SK-N-SH (cell line): Measurements from ENCODE around the gene COL4A4. TPM values are rescaled to one million over a fixed set of nuclear protein-coding genes. Genes with fewer than 3 reads are reported as not detected.

Experiments used
- CTCF ChIA-PET: fragments of 300-600, 350-600 bp; formaldehyde crosslinking; extraction: SDS; loops from one replicate; lab custom pipeline; 2021; lab: Yijun Ruan, JAX
- POLR2A ChIA-PET: fragments of 350-600 bp; sonication (Branson Sonifier 250); formaldehyde crosslinking; extraction: SDS; loops from one replicate; lab custom pipeline; 2020; ENCODE audit warnings: antibody characterized with exemption, inconsistent platforms; lab: Yijun Ruan, JAX
- DNase-seq: peaks from one replicate; pipeline ENCODE4 v3.0.0; 2012
- H2AFZ ChIP-seq: fragments of 200-600 bp; sonication (generic); 2 replicates; pipeline ENCODE4 v1.8.1; 2016; ENCODE audit warnings: antibody characterized with exemption, mild to moderate bottlenecking, low read depth
- H3F3A ChIP-seq: fragments of 200-600 bp; sonication (generic); replicated peaks from 2 replicates; pipeline ENCODE3; 2016; ENCODE audit warnings: antibody characterized with exemption, mild to moderate bottlenecking; ENCODE audit not compliant: insufficient read depth
- H3K27ac ChIP-seq, 2 experiments: fragments of 200-500 bp in 1 of 2; fragments of 200-600 bp in 1 of 2; sonication (Bioruptor generic) in 1 of 2; sonication (generic), shearing (Covaris generic) in 1 of 2; 2 replicates each; pipeline versions ENCODE4 v1.5.1 to v1.6.1; 2014 to 2016; ENCODE audit warnings: low read depth in 2 of 2, inconsistent platforms in 1 of 2, low read length in 1 of 2, mild to moderate bottlenecking in 1 of 2, mixed read lengths in 1 of 2
- H3K27me3 ChIP-seq: fragments of 200-600 bp; sonication (generic), shearing (Covaris generic); 2 replicates; pipeline ENCODE4 v1.6.1; 2016; ENCODE audit warnings: mixed run types; ENCODE audit not compliant: insufficient read depth
- H3K36me3 ChIP-seq, 2 experiments: fragments of 200-500 bp in 1 of 2; fragments of 200-600 bp in 1 of 2; sonication (Bioruptor generic) in 1 of 2; sonication (generic) in 1 of 2; replicated peaks in 1 of 2; 2 replicates each; pipeline versions ENCODE3 to v1.5.1; 2014 to 2016; ENCODE audit warnings: low read length in 1 of 2, mild to moderate bottlenecking in 1 of 2; ENCODE audit not compliant: insufficient read depth in 2 of 2, control insufficient read depth in 1 of 2
- H3K4me1 ChIP-seq, 2 experiments: fragments of 200-500 bp in 1 of 2; fragments of 200-600 bp in 1 of 2; sonication (Bioruptor generic) in 1 of 2; sonication (generic), shearing (Covaris generic) in 1 of 2; 2 replicates each; pipeline versions ENCODE4 v1.5.1 to v1.6.1; 2014 to 2016; ENCODE audit warnings: low read depth in 1 of 2, low read length in 1 of 2, mixed run types in 1 of 2; ENCODE audit not compliant: insufficient read depth in 2 of 2, control insufficient read depth in 1 of 2
- H3K4me2 ChIP-seq: fragments of 200-600 bp; sonication (generic), shearing (Covaris generic); 2 replicates; pipeline ENCODE4 v1.6.1; 2017; ENCODE audit warnings: mixed run types
- H3K4me3 ChIP-seq, 2 experiments: fragments of 200-500 bp in 1 of 2; fragments of 200-600 bp in 1 of 2; sonication (Bioruptor generic) in 1 of 2; sonication (generic), shearing (Covaris generic) in 1 of 2; 2 replicates each; pipeline versions ENCODE4 v1.5.1 to v1.8.1; 2014 to 2016; ENCODE audit warnings: low read depth in 2 of 2, inconsistent platforms in 1 of 2, low read length in 1 of 2, mild to moderate bottlenecking in 1 of 2, mixed read lengths in 1 of 2, moderate library complexity in 1 of 2
- H3K79me2 ChIP-seq: fragments of 200-600 bp; sonication (generic); 2 replicates; pipeline ENCODE4 v1.8.1; 2017; ENCODE audit warnings: mild to moderate bottlenecking; ENCODE audit not compliant: insufficient read depth
- H3K9ac ChIP-seq: fragments of 200-600 bp; sonication (generic); 2 replicates; pipeline ENCODE4 v1.6.1; 2017; ENCODE audit warnings: mixed run types
- H3K9me2 ChIP-seq: fragments of 200-600 bp; sonication (generic); 2 replicates; pipeline ENCODE4 v1.6.1; 2017; ENCODE audit warnings: mixed run types
- H3K9me3 ChIP-seq: fragments of 200-600 bp; sonication (generic); 2 replicates; pipeline ENCODE4 v1.6.1; 2017; ENCODE audit warnings: mixed run types, mild to moderate bottlenecking, moderate library complexity
- H4K20me1 ChIP-seq: fragments of 200-600 bp; sonication (generic); 2 replicates; pipeline ENCODE4 v1.6.1; 2017; ENCODE audit warnings: mild to moderate bottlenecking, mixed run types; ENCODE audit not compliant: insufficient read depth
- CHD2 ChIP-seq: fragments of 150-350 bp; IDR thresholded peaks from 2 replicates; pipeline ENCODE4 v1.6.1; 2018; ENCODE audit warnings: low read length; ENCODE audit not compliant: partially characterized antibody
- CTCF ChIP-seq: fragments of 200-600 bp; sonication (generic); IDR thresholded peaks from 2 replicates; pipeline ENCODE4 v1.6.1; 2017; ENCODE audit warnings: antibody characterized with exemption, mild to moderate bottlenecking, moderate library complexity
- FOSL2 ChIP-seq: IDR thresholded peaks from 2 replicates; pipeline ENCODE4 v1.4.0; 2012; ENCODE audit warnings: low read depth, mild to moderate bottlenecking, moderate library complexity, borderline replicate concordance
- FOXJ3 ChIP-seq: sonication (generic); formaldehyde crosslinking; IDR thresholded peaks from 2 replicates; pipeline ENCODE4 v1.5.1; 2020; ENCODE audit warnings: mild to moderate bottlenecking, missing genetic modification reagents
- GABPA ChIP-seq: IDR thresholded peaks from 2 replicates; pipeline ENCODE4 v1.4.0; 2012; ENCODE audit warnings: low read depth, mild to moderate bottlenecking
- GATA2 ChIP-seq: sonication (generic); formaldehyde crosslinking; IDR thresholded peaks from 2 replicates; pipeline ENCODE4 v1.5.0; 2020; ENCODE audit warnings: mild to moderate bottlenecking, missing genetic modification reagents
- IRF3 ChIP-seq: fragments of 150-350 bp; IDR thresholded peaks from 2 replicates; pipeline ENCODE4 v1.6.1; 2016; ENCODE audit warnings: mild to moderate bottlenecking, low read depth, low read length
- JUND ChIP-seq: IDR thresholded peaks from 2 replicates; pipeline ENCODE4 v1.4.0; 2012
- MAX ChIP-seq: IDR thresholded peaks from 2 replicates; pipeline ENCODE4 v1.4.0; 2012; ENCODE audit warnings: low read depth
- NFIC ChIP-seq: IDR thresholded peaks from 2 replicates; pipeline ENCODE4 v1.4.0; 2012; ENCODE audit warnings: borderline replicate concordance
- RCOR1 ChIP-seq: fragments of 150-350 bp; IDR thresholded peaks from 2 replicates; pipeline ENCODE4 v1.6.1; 2017; ENCODE audit warnings: antibody characterized with exemption, low read length
- REST ChIP-seq: IDR thresholded peaks from 2 replicates; pipeline ENCODE4 v1.6.1; 2012; ENCODE audit warnings: mild to moderate bottlenecking, low read depth, low read length, moderate library complexity
- RFX5 ChIP-seq: IDR thresholded peaks from 2 replicates; pipeline ENCODE4 v1.6.1; 2012; ENCODE audit warnings: mild to moderate bottlenecking, improper control_type of control experiment, low read length
- RXRA ChIP-seq: IDR thresholded peaks from 2 replicates; pipeline ENCODE4 v1.4.0; 2012; ENCODE audit warnings: low read depth, mild to moderate bottlenecking, borderline replicate concordance
- SIN3A ChIP-seq: IDR thresholded peaks from 2 replicates; pipeline ENCODE4 v1.6.1; 2012; ENCODE audit warnings: low read depth, mild to moderate bottlenecking, low read length, moderate library complexity, borderline replicate concordance
- TAF1 ChIP-seq: IDR thresholded peaks from 2 replicates; pipeline ENCODE4 v1.6.1; 2012; ENCODE audit warnings: low read depth, mild to moderate bottlenecking, low read length, moderate library complexity, borderline replicate concordance
- TEAD4 ChIP-seq: IDR thresholded peaks from 2 replicates; pipeline ENCODE4 v1.4.0; 2012; ENCODE audit warnings: mild to moderate bottlenecking, borderline replicate concordance; ENCODE audit not compliant: insufficient read depth
- YY1 ChIP-seq: IDR thresholded peaks from 2 replicates; pipeline ENCODE4 v1.4.0; 2012; ENCODE audit warnings: low read depth, mild to moderate bottlenecking
- WGBS: methylation state at CpG from one replicate; pipeline ENCODE4 v1.1.6; 2017; ENCODE audit warnings: low lambda C conversion rate; 5-methylcytosine and 5-hydroxymethylcytosine counted together
- polyA plus RNA-seq, 3 experiments: library from polyadenylated mRNA; depleted of rRNA; stranded (reverse); fragments of >200 nt; gene quantifications; 2 replicates each; pipeline ENCODE4 v1.2.3, GENCODE V29; 2012

The COL4A4 gene
- polyA plus RNA-seq, 1 of the 3 experiments (the other 2 are of a cell fraction): not detected

GRCh38 chr2:227179988-227180685 is 16.1 kb upstream of the COL4A4 start:
- Histone ChIP-seq H3K27ac (no peak overlapping the region; a peak in 1 of 4 replicates), H3K4me1 (peaks cover 0 to 2% of the 10 kb centered on the region in 2 experiments; a peak in 2 of 4 replicates), H3K9ac (no peak overlapping the region), H2AFZ (0 out of 2 replicates have a peak overlapping the region, but pooled peaks have one; percentile 5), H3F3A (no peaks in the 10 kb centered on the region), H3K27me3 (no peaks in the 10 kb centered on the region), H3K36me3 (no peaks in the 10 kb centered on the region), H3K9me2 (no peaks in the 10 kb centered on the region), H3K9me3 (no peaks in the 10 kb centered on the region), H3K4me3 (no peak overlapping the region), H3K79me2 (no peaks in the 10 kb centered on the region), H3K4me2 (peak overlapping the region; percentile 12), H4K20me1 (no peaks in the 10 kb centered on the region)
- WGBS: 50% methylated on average over 10 of the region's 11 CpGs
- DNase-seq: no peak
- TF ChIP-seq GABPA (no peak), TEAD4 (no peak), REST (no peak), JUND (no peak), NFIC (no peak), YY1 (no peak), RXRA (no peak), FOXJ3 (CRISPR knock-in tag) (no peak), TAF1 (no peak), IRF3 (no peak), RFX5 (no peak), CTCF (no peak), FOSL2 (no peak), RCOR1 (no peak), GATA2 (no peak), SIN3A (no peak), MAX (no peak), CHD2 (no peak)
- ChIA-PET CTCF (no interaction called here), POLR2A (no interaction called here)
